Right kidney (tissue), 1 donor: ENCODE measurements around the gene TRIP6.
"Not testable (repeated sequence)": the region's sequence is repeated elsewhere in the genome, so short reads cannot be mapped to it uniquely, and the experiment has no call there.

Source experiments
- DNase-seq: peaks from one replicate; pipeline ENCODE4 v3.0.0-alpha.2; 2016

TRIP6 gene

GRCh38 chr7:100914208-100914878 lies 47.2 kb downstream of the TRIP6 start:
- DNase-seq = no peak

- no peak for DNase-seq
Observed at GRCh38 chr7:100914879-100915447, 47.8 kb downstream of the TRIP6 start.

GRCh38 chr7:100919335-100919734 lies 52.1 kb downstream of the TRIP6 start:
- not testable (repeated sequence) for DNase-seq

GRCh38 chr7:100919779-100920437 lies 52.7 kb downstream of the TRIP6 start:
- DNase-seq = not testable (repeated sequence)

DNA sequence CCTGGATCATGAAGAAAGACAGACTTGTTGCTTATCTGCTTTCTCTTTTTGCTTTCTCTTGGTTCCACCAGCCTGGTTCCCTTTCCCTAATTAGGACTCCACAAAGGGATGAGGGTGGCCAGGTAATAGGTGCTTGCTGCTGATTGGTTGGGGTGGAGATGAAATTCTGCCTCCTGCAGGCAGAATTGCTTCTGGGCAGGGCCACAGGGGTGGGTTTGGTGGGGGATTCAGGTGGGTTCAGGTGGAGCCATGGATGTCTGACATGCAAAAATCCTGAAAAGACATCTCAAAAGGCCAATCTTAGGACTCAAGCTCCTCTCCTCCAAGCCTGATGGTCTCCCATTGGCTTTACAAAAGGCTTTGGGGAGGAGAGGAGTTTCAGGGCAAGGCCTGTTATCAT lies 53.9 kb downstream of the TRIP6 start:
- DNase-seq = no peak
